Measurements from ENCODE around the gene SMIM29.

DNA sequence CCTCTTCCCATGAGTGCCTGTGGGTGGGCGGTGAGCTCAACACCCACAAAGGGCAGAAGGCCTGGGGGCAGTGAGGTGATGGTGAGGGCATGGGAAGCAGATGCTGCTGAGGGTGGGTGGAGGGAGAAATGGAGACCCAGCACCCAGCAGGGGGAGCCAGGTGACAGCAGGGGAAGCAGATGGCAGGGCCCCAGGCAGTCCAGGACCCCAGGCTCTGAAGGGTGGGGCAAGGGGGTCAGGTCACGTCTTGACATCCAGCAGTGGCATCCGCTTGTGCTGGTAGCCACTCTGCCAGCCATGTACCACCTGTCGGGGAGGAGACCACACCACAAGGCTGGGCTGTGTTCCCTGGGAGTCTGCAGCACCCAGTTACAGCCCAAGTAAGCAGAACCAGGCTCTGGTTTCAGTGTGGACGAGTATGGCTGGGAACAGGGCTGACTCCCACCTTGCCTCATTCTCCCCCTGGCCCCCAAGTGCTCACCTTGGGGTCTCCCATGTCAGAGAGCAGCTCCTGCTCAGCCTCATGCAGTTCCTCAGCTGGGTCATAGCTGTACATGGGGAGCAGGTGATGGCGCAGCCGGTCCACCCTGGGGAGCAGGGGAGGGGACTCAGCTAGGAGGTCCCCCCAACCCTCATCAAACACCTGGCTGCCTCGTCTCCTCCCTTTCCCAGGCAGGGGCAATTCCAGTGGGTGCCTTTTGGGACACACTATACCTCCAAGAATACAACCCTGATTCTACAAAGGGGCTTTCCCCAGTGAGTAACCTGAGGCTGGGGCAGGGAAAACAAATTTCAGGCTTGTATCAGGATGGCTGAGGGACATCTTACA is 2.0 kb downstream of the SMIM29 start:
- peak in 11 of 12 donors; percentile 12 to 50 (median 35) for TF ChIP-seq CTCF (IDR thresholded peaks at IDR 0.05)
- no peak for TF ChIP-seq POLR2A (IDR thresholded peaks at IDR 0.05)
